ENCODE results near the gene CAPN12. TPM values are rescaled to one million over a fixed set of nuclear protein-coding genes. Genes with fewer than 3 reads are reported as not detected.

The CAPN12 gene
- total RNA-seq, 1 donor from 2014 or later, result under 0.01 TPM

GRCh38 chr19:38726284-38726673, 18.0 kb downstream of the CAPN12 start:
- no peak for DNase-seq (ENCODE audit: low read depth in 2 of 2)

- DNase-seq (ENCODE audit: low read depth in 2 of 2), result no peak
Measured at GRCh38 chr19:38725469-38726283, 18.6 kb downstream of the CAPN12 start.

GRCh38 chr19:38723990-38724854, 20.1 kb downstream of the CAPN12 start:
- DNase-seq (ENCODE audit: low read depth in 2 of 2), result no peak

GRCh38 chr19:38723606-38723965, 20.7 kb downstream of the CAPN12 start:
- no peak for DNase-seq (ENCODE audit: low read depth in 2 of 2)

- DNase-seq (ENCODE audit: low read depth in 2 of 2), result no peak
Measured at GRCh38 chr19:38722947-38723605, 21.2 kb downstream of the CAPN12 start.

- no peak for DNase-seq (ENCODE audit: low read depth in 2 of 2)
Measured at GRCh38 chr19:38721979-38722773, 22.1 kb downstream of the CAPN12 start.

GRCh38 chr19:38721496-38721895, 22.8 kb downstream of the CAPN12 start:
- no peak for DNase-seq (ENCODE audit: low read depth in 2 of 2)

- DNase-seq (ENCODE audit: low read depth in 2 of 2), result no peak
Measured at GRCh38 chr19:38720559-38721236, 23.6 kb downstream of the CAPN12 start.

- DNase-seq (ENCODE audit: low read depth in 2 of 2), result no peak
Measured at GRCh38 chr19:38719761-38720558, 24.3 kb downstream of the CAPN12 start.

- DNase-seq (ENCODE audit: low read depth in 2 of 2), result no peak
Measured at GRCh38 chr19:38718747-38719543, 25.3 kb downstream of the CAPN12 start.

- no peak for DNase-seq (ENCODE audit: low read depth in 2 of 2)
Measured at GRCh38 chr19:38717855-38718254, 26.4 kb downstream of the CAPN12 start.

GRCh38 chr19:38717051-38717450, 27.2 kb downstream of the CAPN12 start:
- DNase-seq (ENCODE audit: low read depth in 2 of 2), result no peak

- DNase-seq (ENCODE audit: low read depth in 2 of 2), result no peak
Measured at GRCh38 chr19:38715555-38715954, 28.7 kb downstream of the CAPN12 start.

- DNase-seq (ENCODE audit: low read depth in 2 of 2), result no peak
Measured at GRCh38 chr19:38714354-38714778, 29.9 kb downstream of the CAPN12 start.

- no peak for DNase-seq (ENCODE audit: low read depth in 2 of 2)
Measured at GRCh38 chr19:38713865-38714264, 30.4 kb downstream of the CAPN12 start.

GRCh38 chr19:38713227-38713649, 31.0 kb downstream of the CAPN12 start:
- DNase-seq (ENCODE audit: low read depth in 2 of 2), result no peak

GRCh38 chr19:38712161-38712748, 32.0 kb downstream of the CAPN12 start:
- DNase-seq (ENCODE audit: low read depth in 2 of 2), result no peak

GRCh38 chr19:38711726-38712153, 32.5 kb downstream of the CAPN12 start:
- peak; percentile 36 to 81 for DNase-seq (ENCODE audit: low read depth in 2 of 2)
